SJSA1 (cell line): ENCODE data around the gene KCND3. TPM values are rescaled to one million over a fixed set of nuclear protein-coding genes. Genes with fewer than 3 reads are reported as not detected.

Experiments
- DNase-seq, 2 experiments: peaks; one replicate each; pipeline ENCODE4 v3.0.0-alpha.2; 2015 to 2020; ENCODE audit warnings: low spot score in 2 of 2, low read depth in 1 of 2
- H3K27ac ChIP-seq: fragments of 250-450 bp; sonication (Bioruptor Pico); 2 replicates; pipeline ENCODE4 v1.5.1; 2020; ENCODE audit warnings: mild to moderate bottlenecking, moderate library complexity
- H3K27me3 ChIP-seq: fragments of 250-450 bp; sonication (Bioruptor Pico); replicated peaks from 2 replicates; pipeline ENCODE4 v1.5.1; 2020; ENCODE audit warnings: mild to moderate bottlenecking, moderate library complexity
- H3K36me3 ChIP-seq: fragments of 250-450 bp; sonication (Bioruptor Pico); 2 replicates; pipeline ENCODE4 v1.5.1; 2020; ENCODE audit warnings: mild to moderate bottlenecking
- H3K4me1 ChIP-seq: fragments of 250-450 bp; sonication (Bioruptor Pico); replicated peaks from 2 replicates; pipeline ENCODE4 v1.6.1; 2021; ENCODE audit warnings: mild to moderate bottlenecking
- H3K4me3 ChIP-seq: fragments of 250-450 bp; sonication (Bioruptor Pico); 2 replicates; pipeline ENCODE4 v1.5.1; 2020; ENCODE audit warnings: mild to moderate bottlenecking
- H3K9me3 ChIP-seq: fragments of 250-450 bp; sonication (Bioruptor Pico); replicated peaks from 2 replicates; pipeline ENCODE4 v1.5.1; 2020; ENCODE audit warnings: mild to moderate bottlenecking
- total RNA-seq: library from RNA; depleted of rRNA; stranded (reverse); fragments of >200 nt; shearing (Covaris generic); gene quantifications from 2 replicates; pipeline ENCODE4 v1.2.3, GENCODE V29; 2014

The KCND3 gene
- total RNA-seq, 1 experiment from 2014 or later = not detected

DNA sequence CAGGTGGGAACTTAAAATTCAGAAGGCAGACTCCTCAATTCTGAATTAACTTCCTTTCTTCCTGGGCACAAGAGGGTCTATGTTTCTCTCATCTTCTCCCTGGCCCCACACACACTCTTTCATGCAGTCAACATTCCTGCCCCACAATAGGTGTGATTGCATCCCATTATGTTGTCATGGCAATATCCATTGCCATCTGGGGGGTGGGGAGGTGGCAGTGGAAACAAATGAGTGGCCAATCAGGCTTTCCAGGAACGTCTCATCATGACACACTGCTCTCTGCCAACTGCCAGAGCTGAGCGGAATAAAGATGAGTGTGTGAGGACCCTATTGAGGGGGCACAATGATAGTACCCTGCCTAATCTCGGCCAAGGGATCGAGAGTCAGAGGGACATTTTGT, 80.4 kb downstream of the KCND3 start:
- Histone ChIP-seq H3K27me3 (peaks cover 7% of the 10 kb centered on the region), H3K4me1 (0 out of 2 replicates have a peak, but pooled peaks cover 4% of the 10 kb centered on the region), H3K9me3 (no peaks in the 10 kb centered on the region), H3K4me3 (no peak overlapping the region), H3K27ac (no peak overlapping the region), H3K36me3 (no peaks in the 10 kb centered on the region)
- DNase-seq = no peak

DNA sequence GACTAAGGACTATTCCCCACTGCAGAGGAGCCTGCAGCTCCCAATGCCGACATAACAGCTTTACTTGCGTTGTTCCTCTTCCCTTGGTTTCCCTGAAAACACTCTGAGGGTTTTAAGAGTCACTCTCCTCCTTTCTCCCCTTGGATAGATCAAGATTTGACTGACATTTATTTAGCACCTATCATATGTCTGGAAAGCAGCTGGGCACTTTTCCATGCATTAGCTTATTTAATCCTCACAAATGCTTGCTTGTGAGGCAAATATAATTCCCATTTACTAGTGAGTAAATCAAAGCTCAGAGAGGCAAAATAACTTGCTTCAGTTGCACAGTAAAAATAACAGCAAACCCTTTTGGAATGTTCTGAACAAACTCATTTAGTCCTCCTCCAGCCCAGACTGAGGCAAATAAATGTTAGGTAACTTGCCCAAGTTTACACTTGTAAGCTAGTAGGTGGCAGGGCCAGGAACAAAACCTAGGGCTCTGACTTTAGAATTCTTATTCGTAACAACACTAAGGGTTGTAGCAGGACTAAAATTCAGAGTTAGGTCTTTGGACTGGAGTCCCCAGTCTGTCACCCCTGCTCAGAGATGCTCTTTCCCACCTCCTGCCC, 81.4 kb downstream of the KCND3 start:
- no peak overlapping the region for H3K27ac ChIP-seq
- H3K9me3 ChIP-seq = no peaks in the 10 kb centered on the region
- no peak for DNase-seq
- no peak overlapping the region for H3K4me3 ChIP-seq
- H3K27me3 ChIP-seq = peaks cover 7% of the 10 kb centered on the region
- H3K36me3 ChIP-seq = no peaks in the 10 kb centered on the region
- H3K4me1 ChIP-seq = 0 out of 2 replicates have a peak, but pooled peaks cover 4% of the 10 kb centered on the region

DNA sequence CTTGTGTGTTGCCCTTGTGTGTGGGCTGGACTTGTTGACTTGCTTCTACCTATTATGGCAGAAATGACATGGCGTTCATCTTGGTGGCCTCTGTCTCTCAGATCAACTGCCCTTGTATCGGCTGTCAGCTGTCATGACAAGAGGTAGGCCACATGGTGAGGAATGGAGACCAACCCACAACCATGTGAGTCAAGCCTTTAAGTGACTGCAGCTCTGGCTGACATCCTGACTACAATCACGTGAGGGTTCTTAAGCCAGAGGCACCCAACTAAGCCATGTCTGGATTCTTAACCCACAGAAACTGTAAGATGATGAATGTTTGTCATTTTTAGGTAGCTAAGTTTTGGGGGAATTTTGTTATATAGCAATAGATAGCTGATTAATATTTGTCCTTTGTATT, 82.1 kb downstream of the KCND3 start:
- H3K9me3 ChIP-seq = no peaks in the 10 kb centered on the region
- no peak overlapping the region for H3K4me3 ChIP-seq
- H3K27me3 ChIP-seq = peaks cover 7% of the 10 kb centered on the region
- H3K36me3 ChIP-seq = no peaks in the 10 kb centered on the region
- no peak for DNase-seq
- H3K4me1 ChIP-seq = 0 out of 2 replicates have a peak, but pooled peaks cover 4% of the 10 kb centered on the region
- H3K27ac ChIP-seq = no peak overlapping the region

DNA sequence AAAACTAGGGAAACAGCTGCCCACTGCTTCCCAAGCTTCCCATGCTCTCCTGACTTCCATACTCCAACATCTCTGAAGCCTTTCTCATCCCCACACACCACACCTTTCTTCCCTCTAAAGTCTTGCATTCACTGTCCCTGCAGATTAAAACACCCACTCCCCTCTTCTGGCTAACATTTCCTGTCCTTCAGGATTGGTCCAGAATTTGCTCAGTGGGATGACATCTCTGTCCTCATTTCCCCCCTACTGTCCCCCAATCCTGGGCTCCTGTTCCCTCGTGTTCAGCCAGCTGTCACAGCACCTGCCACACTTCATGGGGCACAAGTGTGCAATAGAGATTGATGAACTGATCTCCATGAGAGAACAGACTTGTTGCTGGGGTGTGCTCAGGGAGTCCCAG, 82.7 kb downstream of the KCND3 start:
- Histone ChIP-seq H3K4me3 (no peak overlapping the region), H3K27me3 (peaks cover 7% of the 10 kb centered on the region), H3K27ac (no peak overlapping the region), H3K4me1 (no peaks in the 10 kb centered on the region), H3K36me3 (no peaks in the 10 kb centered on the region), H3K9me3 (no peaks in the 10 kb centered on the region)
- DNase-seq = no peak

DNA sequence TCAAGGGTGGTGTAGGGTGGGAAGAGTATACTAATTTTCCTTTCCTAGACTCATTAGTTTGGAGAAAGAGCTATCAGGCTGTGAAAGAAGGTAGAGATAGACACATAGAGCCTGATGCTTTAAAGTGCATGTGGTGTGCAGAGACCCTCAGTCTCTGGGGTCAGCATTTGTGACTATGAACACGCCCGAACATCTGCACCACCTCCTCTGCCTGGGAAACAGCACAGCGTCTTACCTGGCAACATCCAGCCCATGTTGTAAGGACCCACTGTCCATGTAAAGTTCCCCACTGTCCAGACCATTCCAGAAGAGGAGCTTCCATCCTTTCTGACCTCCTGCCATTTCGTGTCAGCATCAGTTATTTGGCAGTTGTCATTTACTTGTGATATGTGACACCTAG, 83.4 kb downstream of the KCND3 start:
- no peak overlapping the region for H3K27ac ChIP-seq
- no peaks in the 10 kb centered on the region for H3K36me3 ChIP-seq
- H3K4me3 ChIP-seq = no peak overlapping the region
- H3K4me1 ChIP-seq = no peaks in the 10 kb centered on the region
- H3K9me3 ChIP-seq = no peaks in the 10 kb centered on the region
- no peak for DNase-seq
- peaks cover 7% of the 10 kb centered on the region for H3K27me3 ChIP-seq

DNA sequence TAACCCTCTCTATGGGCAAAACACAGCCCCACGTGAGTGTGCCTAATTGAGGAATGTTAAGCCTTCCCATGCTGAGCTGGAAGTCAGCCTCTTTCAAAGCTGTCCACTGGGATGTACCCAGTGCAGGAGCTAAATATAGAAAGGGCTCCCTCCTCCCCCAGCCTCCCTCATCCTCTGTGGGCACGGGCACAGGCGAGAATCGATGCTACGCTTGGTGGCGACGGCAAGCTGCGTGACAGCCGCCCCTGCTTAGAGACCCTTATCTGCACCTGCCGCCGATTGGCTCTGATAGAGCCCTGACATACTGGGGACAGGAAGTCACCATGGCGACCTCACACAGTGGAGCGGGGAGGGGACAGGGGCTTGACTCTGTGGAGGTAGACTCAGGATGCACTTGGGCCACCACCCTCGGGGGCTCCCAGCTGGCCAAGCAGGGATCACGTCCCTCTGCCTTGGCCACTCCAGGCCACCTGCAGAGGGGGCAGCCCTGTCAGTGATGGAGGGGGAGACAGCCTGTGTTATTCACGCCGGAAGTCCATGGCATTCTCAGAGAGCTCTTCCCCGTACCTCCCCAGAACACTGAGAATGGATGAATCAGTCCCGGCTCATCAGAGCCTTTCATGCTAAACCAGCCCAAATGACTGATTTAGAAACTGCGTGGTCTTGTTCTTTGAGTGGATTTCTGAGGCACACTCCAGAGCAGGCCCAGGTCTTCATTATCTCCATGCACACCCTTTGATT, 84.8 kb downstream of the KCND3 start:
- no peak overlapping the region for H3K27ac ChIP-seq
- DNase-seq = no peak

DNA sequence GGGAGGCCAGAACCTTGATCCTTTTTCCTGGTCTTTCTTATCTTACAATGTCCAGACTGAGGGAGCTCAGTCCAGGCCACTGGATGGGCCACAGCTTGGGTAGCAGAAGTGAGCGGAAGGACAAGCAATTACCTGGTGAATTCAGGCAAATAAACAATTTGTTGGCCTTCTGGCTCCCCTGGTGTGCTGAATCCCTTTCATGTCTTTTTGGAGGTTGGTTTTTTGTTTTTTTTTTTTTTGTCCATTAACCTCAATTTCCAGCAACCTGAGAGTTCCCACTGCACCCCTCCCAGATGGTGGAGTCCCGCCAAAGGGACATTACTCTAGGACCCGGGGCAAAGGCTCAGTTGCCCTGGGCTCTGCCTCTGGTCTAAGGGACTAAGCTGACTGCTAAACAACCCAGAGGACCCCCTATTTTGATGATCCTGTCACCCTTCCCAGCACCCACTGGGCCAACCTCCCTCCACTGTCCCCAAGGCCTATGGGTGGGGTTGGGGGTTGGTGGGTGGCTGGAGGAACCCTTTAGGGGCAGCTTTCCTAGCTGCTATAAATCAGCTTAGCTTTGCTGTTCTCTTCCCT, 85.5 kb downstream of the KCND3 start:
- Histone ChIP-seq H3K27me3 (no peaks in the 10 kb centered on the region; the same call in none of the 2 replicates), H3K4me3 (no peak overlapping the region), H3K9me3 (no peaks in the 10 kb centered on the region), H3K4me1 (no peaks in the 10 kb centered on the region), H3K36me3 (no peaks in the 10 kb centered on the region), H3K27ac (no peak overlapping the region)
- no peak for DNase-seq

More for the DNA sequence above, 84.8 kb downstream of the KCND3 start:
- no peaks in the 10 kb centered on the region for H3K9me3 ChIP-seq
- no peak overlapping the region for H3K4me3 ChIP-seq
- H3K4me1 ChIP-seq = no peaks in the 10 kb centered on the region
- peaks cover 3% of the 10 kb centered on the region for H3K27me3 ChIP-seq
- H3K36me3 ChIP-seq = no peaks in the 10 kb centered on the region

DNA sequence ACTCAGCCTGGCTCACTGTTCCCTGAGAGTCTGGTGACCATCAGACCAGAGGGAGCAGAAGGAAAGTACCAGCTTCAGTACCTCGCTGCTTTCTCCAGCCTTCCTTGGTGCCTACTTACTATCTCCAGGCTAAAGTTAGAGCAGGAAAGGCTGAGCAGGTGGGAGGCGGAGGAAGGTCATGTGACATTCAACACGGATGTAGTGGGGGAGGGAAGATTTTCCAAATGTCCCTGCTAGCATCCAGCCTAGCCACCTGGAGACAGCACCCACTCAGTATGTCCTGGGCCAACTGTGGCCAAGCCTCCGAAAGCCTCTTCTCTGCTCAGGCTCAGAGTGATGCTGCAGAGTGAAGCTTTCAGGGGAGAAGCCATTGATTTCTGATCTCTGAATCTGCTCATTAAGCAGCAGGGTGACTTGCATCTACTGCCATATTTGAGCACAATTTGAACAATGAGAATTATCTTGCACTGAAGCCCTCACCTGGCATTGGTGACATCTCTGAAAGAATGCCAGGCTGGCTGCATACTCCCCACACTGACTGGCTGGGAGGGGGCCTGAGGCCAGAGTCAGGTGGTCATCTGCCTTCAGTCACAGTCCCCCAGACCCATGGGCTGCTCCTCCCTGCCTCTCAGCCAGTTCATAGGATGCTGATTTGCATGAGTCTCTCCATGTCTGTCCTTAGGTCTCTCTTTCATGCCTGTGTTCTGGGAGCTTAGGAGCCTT, 86.2 kb downstream of the KCND3 start:
- Histone ChIP-seq H3K4me3 (no peak overlapping the region), H3K4me1 (no peaks in the 10 kb centered on the region), H3K36me3 (no peaks in the 10 kb centered on the region), H3K27me3 (no peaks in the 10 kb centered on the region; the same call in none of the 2 replicates), H3K27ac (no peak overlapping the region), H3K9me3 (no peaks in the 10 kb centered on the region)
- DNase-seq = no peak

DNA sequence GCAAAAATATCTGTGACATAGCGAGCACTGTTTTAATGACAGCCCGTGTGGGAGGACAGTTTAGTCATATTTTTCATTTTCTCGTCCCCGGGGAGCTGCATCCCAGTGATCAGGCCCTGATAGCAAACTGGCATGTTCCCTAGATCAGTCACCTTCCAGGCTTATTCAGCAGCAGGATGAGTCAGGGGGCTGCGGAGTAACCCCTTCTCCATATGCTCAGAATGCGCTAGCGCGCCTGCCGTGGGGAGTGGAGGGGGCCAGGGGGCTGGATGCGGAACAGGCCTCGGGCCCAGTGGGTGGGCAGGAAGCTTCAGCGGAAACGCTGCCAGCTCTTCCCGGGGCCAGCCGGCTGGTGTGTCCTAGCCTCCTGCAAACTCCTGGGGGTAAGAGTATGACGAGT, 94.0 kb downstream of the KCND3 start:
- H3K9me3 ChIP-seq = no peaks in the 10 kb centered on the region
- no peaks in the 10 kb centered on the region for H3K4me1 ChIP-seq
- no peak overlapping the region for H3K4me3 ChIP-seq
- peaks cover 16% of the 10 kb centered on the region for H3K27me3 ChIP-seq
- no peak for DNase-seq
- H3K27ac ChIP-seq = no peak overlapping the region
- no peaks in the 10 kb centered on the region for H3K36me3 ChIP-seq

DNA sequence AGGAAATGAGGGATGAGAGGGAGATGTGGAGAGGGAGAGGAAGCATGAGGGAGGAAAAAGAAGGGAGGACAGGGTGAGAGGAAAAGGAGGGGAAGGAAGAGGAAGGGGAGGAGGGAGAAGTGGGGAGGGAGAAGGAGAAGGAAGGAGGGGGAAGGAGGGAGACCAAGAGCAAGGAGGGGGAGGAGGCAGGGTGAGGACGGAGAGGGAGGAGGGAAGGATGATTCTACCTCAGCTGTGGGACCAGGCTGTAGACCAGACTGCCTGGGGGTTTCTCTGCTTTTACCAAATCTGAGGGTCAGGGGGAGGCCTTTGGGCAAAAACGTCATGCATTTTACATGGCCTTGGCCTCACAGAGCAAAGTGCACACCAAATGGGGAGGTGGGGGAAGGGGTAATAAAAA, 94.5 kb downstream of the KCND3 start:
- Histone ChIP-seq H3K36me3 (no peaks in the 10 kb centered on the region), H3K4me1 (no peaks in the 10 kb centered on the region), H3K27me3 (peaks cover 17% of the 10 kb centered on the region), H3K27ac (no peak overlapping the region), H3K4me3 (no peak overlapping the region), H3K9me3 (no peaks in the 10 kb centered on the region)
- DNase-seq = no peak

DNA sequence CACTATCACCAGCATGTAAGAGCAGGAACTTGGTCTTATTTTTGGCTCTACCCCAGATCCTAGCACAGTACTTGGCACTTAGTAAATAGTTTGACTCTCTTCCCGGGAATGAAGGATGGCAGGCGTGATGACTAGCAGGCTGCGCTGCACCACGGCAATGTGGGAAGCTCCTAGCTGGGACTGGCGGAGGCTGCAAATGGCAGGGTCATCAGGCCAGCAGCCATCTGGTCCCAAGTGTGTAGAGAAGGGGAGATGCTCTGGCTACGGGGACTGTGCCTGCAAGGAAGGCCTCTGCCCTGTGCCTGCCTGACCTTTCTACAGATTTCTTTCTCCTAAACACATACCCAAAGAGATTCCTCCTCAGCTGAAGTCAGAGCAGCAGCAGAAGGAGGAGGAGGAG, 95.0 kb downstream of the KCND3 start:
- no peak overlapping the region for H3K27ac ChIP-seq
- no peaks in the 10 kb centered on the region for H3K4me1 ChIP-seq
- no peak overlapping the region for H3K4me3 ChIP-seq
- DNase-seq = no peak
- H3K27me3 ChIP-seq = peaks cover 17% of the 10 kb centered on the region
- H3K36me3 ChIP-seq = no peaks in the 10 kb centered on the region
- no peaks in the 10 kb centered on the region for H3K9me3 ChIP-seq

DNA sequence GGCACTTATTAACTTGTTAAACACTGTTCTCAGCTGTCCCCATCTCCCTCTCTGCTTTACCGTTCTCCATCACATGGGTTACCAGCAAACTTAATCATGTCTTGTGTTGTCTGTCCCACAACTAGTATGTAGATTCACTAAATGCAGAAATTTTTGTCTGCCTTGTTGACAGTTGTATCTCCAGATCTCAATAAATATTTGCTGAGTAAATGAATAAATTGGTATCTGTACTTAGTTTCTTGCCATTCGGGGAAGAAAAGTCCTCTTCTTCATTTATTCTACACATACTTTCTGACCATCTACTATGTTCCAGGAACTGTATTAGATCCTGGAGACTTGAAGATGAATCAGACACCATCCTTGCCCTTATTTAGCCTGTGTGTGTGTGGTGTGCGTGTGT, 97.9 kb downstream of the KCND3 start:
- H3K36me3 ChIP-seq = no peaks in the 10 kb centered on the region
- no peak overlapping the region for H3K4me3 ChIP-seq
- no peaks in the 10 kb centered on the region for H3K9me3 ChIP-seq
- no peaks in the 10 kb centered on the region for H3K4me1 ChIP-seq
- H3K27ac ChIP-seq = no peak overlapping the region
- DNase-seq = no peak
- peaks cover 13% of the 10 kb centered on the region for H3K27me3 ChIP-seq

DNA sequence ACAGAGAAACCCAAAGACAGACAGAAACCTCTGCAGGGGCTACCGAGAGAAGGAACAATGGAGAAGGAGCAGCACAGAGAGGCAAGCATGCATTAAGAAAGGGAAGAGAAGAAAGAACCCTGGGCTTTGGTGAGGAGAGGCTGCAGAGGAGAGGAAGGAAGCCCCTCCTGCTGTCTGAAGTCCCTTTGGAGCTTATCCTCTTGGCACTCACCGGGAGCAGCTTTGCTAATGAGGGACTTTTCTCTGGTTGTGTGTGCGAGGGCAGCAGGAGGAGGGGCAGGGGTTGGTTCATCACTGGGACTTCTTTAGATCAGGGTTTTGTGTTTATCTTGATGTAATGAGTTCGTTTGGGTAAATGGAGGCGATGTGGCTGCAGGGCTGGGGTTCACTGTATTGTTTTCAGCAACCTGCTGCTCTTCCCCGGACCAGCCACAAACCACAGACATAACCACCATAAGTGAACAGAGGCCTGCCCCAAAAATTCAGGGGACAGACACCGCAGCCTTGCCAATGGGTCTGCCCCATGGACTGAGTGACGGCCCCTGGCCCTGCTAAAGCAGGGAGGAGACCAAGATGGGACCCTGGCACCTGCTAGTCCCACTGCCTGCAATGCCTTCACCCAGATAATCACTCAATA, 100.6 kb downstream of the KCND3 start:
- Histone ChIP-seq H3K4me1 (no peaks in the 10 kb centered on the region), H3K27ac (no peak overlapping the region), H3K27me3 (peaks cover 17% of the 10 kb centered on the region), H3K9me3 (no peaks in the 10 kb centered on the region), H3K36me3 (no peaks in the 10 kb centered on the region), H3K4me3 (no peak overlapping the region)
- no peak for DNase-seq
